ENCODE results near the gene USP36. TPM values are rescaled to one million over a fixed set of nuclear protein-coding genes. Genes with fewer than 3 reads are reported as not detected.

The USP36 gene
- total RNA-seq, 2 experiments from 2014 or later: 47.2 to 144 TPM

GRCh38 chr17:78854508-78854907 lies 13.9 kb upstream of the USP36 start:
- H2AFZ ChIP-seq (ENCODE audit: low read length): no peak overlapping the region
- H3K4me2 ChIP-seq (ENCODE audit: low read length): no peak overlapping the region
- intact Hi-C loops (cut with micrococcal nuclease; ENCODE audit: unreplicated experiment): no loop called here
- no peaks in the 10 kb centered on the region for H3K9me3 ChIP-seq (ENCODE audit: low read length)
- DNase-seq (ENCODE audit: low spot score): no peak
- no peaks in the 10 kb centered on the region for H4K20me1 ChIP-seq (ENCODE audit: insufficient read depth, low read length)
- BruUV-seq (replicated peaks): no TSS peak
- no peaks in the 10 kb centered on the region for H3K79me2 ChIP-seq (ENCODE audit: insufficient read depth, low read depth, low read length)
- ChIA-PET POLR2A (interaction anchor here (0.6 kb wide), 1 partner anchor 49 kb away, joined by 3 read pairs; the partner anchor contains the start of gene CEP295NL), CTCF (ENCODE audit: unreplicated experiment) (no interaction called here)
- H3K36me3 ChIP-seq (ENCODE audit: insufficient read depth, low read length): no peaks in the 10 kb centered on the region
- TF ChIP-seq CTCF (conservative IDR thresholded peaks at IDR 0.05; ENCODE audit: low read length) (no peak), EZH2phosphoT487 (IDR thresholded peaks at IDR 0.05; ENCODE audit: borderline replicate concordance, low read depth, low read length) (no peak)
- no peaks in the 10 kb centered on the region for H3K9me2 ChIP-seq (ENCODE audit: insufficient read depth, low read length)
- H3K4me1 ChIP-seq (ENCODE audit: insufficient read depth, low read length, poor library complexity, severe bottlenecking): no peaks in the 10 kb centered on the region
- H3K4me3 ChIP-seq (ENCODE audit: low read depth, low read length, poor library complexity, severe bottlenecking): no peak overlapping the region
- H3K27ac ChIP-seq (ENCODE audit: low read depth, low read length, poor library complexity, severe bottlenecking): no peak overlapping the region

GRCh38 chr17:78853926-78854394 lies 13.3 kb upstream of the USP36 start:
- H3K79me2 ChIP-seq (ENCODE audit: insufficient read depth, low read depth, low read length): no peaks in the 10 kb centered on the region
- POLR2A ChIA-PET: no interaction called here
- no peaks in the 10 kb centered on the region for H3K4me1 ChIP-seq (ENCODE audit: insufficient read depth, low read length, poor library complexity, severe bottlenecking)
- no peak for TF ChIP-seq CTCF (conservative IDR thresholded peaks at IDR 0.05; ENCODE audit: low read length)
- TF ChIP-seq EZH2phosphoT487 (IDR thresholded peaks at IDR 0.05; ENCODE audit: borderline replicate concordance, low read depth, low read length): no peak
- H3K9me3 ChIP-seq (ENCODE audit: low read length): no peaks in the 10 kb centered on the region
- no peaks in the 10 kb centered on the region for H3K9me2 ChIP-seq (ENCODE audit: insufficient read depth, low read length)
- CTCF ChIA-PET (ENCODE audit: unreplicated experiment): no interaction called here
- BruUV-seq (replicated peaks): no TSS peak
- H3K27ac ChIP-seq (ENCODE audit: low read depth, low read length, poor library complexity, severe bottlenecking): no peak overlapping the region
- DNase-seq (ENCODE audit: low spot score): no peak
- intact Hi-C loops (cut with micrococcal nuclease; ENCODE audit: unreplicated experiment): no loop called here
- H3K4me2 ChIP-seq (ENCODE audit: low read length): no peak overlapping the region
- H3K4me3 ChIP-seq (ENCODE audit: low read depth, low read length, poor library complexity, severe bottlenecking): no peak overlapping the region
- H3K36me3 ChIP-seq (ENCODE audit: insufficient read depth, low read length): no peaks in the 10 kb centered on the region
- H2AFZ ChIP-seq (ENCODE audit: low read length): no peak overlapping the region
- H4K20me1 ChIP-seq (ENCODE audit: insufficient read depth, low read length): no peaks in the 10 kb centered on the region

GRCh38 chr17:78852709-78853121 lies 12.1 kb upstream of the USP36 start:
- Histone ChIP-seq H3K9me2 (ENCODE audit: insufficient read depth, low read length) (no peaks in the 10 kb centered on the region), H3K9me3 (ENCODE audit: low read length) (no peaks in the 10 kb centered on the region), H2AFZ (ENCODE audit: low read length) (no peak overlapping the region), H3K79me2 (ENCODE audit: insufficient read depth, low read depth, low read length) (no peaks in the 10 kb centered on the region), H3K4me3 (ENCODE audit: low read depth, low read length, poor library complexity, severe bottlenecking) (no peak overlapping the region), H3K27ac (ENCODE audit: low read depth, low read length, poor library complexity, severe bottlenecking) (no peak overlapping the region), H3K36me3 (ENCODE audit: insufficient read depth, low read length) (no peaks in the 10 kb centered on the region), H4K20me1 (ENCODE audit: insufficient read depth, low read length) (no peaks in the 10 kb centered on the region), H3K4me1 (ENCODE audit: insufficient read depth, low read length, poor library complexity, severe bottlenecking) (no peaks in the 10 kb centered on the region), H3K4me2 (ENCODE audit: low read length) (no peak overlapping the region)
- intact Hi-C loops (cut with micrococcal nuclease; ENCODE audit: unreplicated experiment): no loop called here
- BruUV-seq (replicated peaks): no TSS peak
- ChIA-PET POLR2A (interaction anchor here (0.6 to 0.7 kb wide), 2 partner anchors 343 to 536 kb away, joined by 5 read pairs; no protein-coding TSS in a partner anchor), CTCF (ENCODE audit: unreplicated experiment) (no interaction called here)
- DNase-seq (ENCODE audit: low spot score): peak; percentile 19
- TF ChIP-seq CTCF (conservative IDR thresholded peaks at IDR 0.05; ENCODE audit: low read length): peak; percentile 65
- no peak for TF ChIP-seq EZH2phosphoT487 (IDR thresholded peaks at IDR 0.05; ENCODE audit: borderline replicate concordance, low read depth, low read length)

Data from OCI-LY7 (cell line).